WTC11 (cell line): ENCODE measurements around the gene NLRP6. TPM values are rescaled to one million over a fixed set of nuclear protein-coding genes. Genes with fewer than 3 reads are reported as not detected.

Experiments used
- ATAC-seq: fragments of 200-7000 bp; cut with Tn5 transposase; 2 replicates; pipeline ENCODE4 v1.10.0; 2021; ENCODE audit warnings: mild to moderate bottlenecking, moderate library complexity
- CTCF ChIA-PET: fragments of 300-600 bp; sonication (Branson Sonifier 250); formaldehyde crosslinking; loops from one replicate; lab custom pipeline; 2021; ENCODE audit warnings: antibody characterized with exemption; lab: Charles Lee
- POLR2A ChIA-PET: fragments of 350-600 bp; sonication (Branson Sonifier 250); formaldehyde crosslinking; loops from one replicate; lab custom pipeline; 2021; ENCODE audit warnings: antibody characterized with exemption; lab: Charles Lee
- DNase-seq: peaks from one replicate; pipeline ENCODE4 v3.0.0; 2021; ENCODE audit warnings: low spot score
- H3K27ac Mint-ChIP-seq: 2 replicates; pipeline ENCODE4 v1.8.0; 2021; ENCODE audit warnings: mixed read lengths
- H3K27me3 Mint-ChIP-seq: 2 replicates; pipeline ENCODE4 v1.8.0; 2021; ENCODE audit warnings: low read depth, mild to moderate bottlenecking, moderate library complexity, mixed read lengths
- H3K36me3 Mint-ChIP-seq: 2 replicates; pipeline ENCODE4 v1.8.0; 2021; ENCODE audit warnings: mixed read lengths
- H3K4me1 Mint-ChIP-seq: 2 replicates; pipeline ENCODE4 v1.8.0; 2022; ENCODE audit warnings: mixed read lengths
- H3K4me3 Mint-ChIP-seq: 2 replicates; pipeline ENCODE4 v1.8.0; 2021; ENCODE audit warnings: mild to moderate bottlenecking, moderate library complexity, mixed read lengths
- H3K9me3 Mint-ChIP-seq: 2 replicates; pipeline ENCODE4 v1.8.0; 2021; ENCODE audit warnings: mixed read lengths
- CBFB ChIP-seq: sonication (generic); formaldehyde crosslinking; IDR thresholded peaks from 2 replicates; pipeline ENCODE4 v1.8.1; 2022; ENCODE audit warnings: mild to moderate bottlenecking, low read depth, missing genetic modification reagents
- CREB1 ChIP-seq: sonication (generic); formaldehyde crosslinking; IDR thresholded peaks from 2 replicates; pipeline ENCODE4 v1.8.0; 2023; ENCODE audit warnings: mild to moderate bottlenecking, missing genetic modification reagents
- E2F4 ChIP-seq: sonication (generic); formaldehyde crosslinking; IDR thresholded peaks from 2 replicates; pipeline ENCODE4 v1.8.1; 2022; ENCODE audit warnings: low read depth, mild to moderate bottlenecking, moderate library complexity, missing genetic modification reagents, borderline replicate concordance
- ETV6 ChIP-seq: sonication (generic); formaldehyde crosslinking; IDR thresholded peaks from 2 replicates; pipeline ENCODE4 v1.8.1; 2022; ENCODE audit warnings: mild to moderate bottlenecking, missing genetic modification reagents
- FOXK1 ChIP-seq: sonication (generic); formaldehyde crosslinking; IDR thresholded peaks from 2 replicates; pipeline ENCODE4 v1.8.0; 2022; ENCODE audit warnings: mild to moderate bottlenecking, moderate library complexity, missing genetic modification reagents
- FOXP1 ChIP-seq: sonication (generic); formaldehyde crosslinking; IDR thresholded peaks from 2 replicates; pipeline ENCODE4 v1.8.0; 2022; ENCODE audit warnings: missing genetic modification reagents, mild to moderate bottlenecking, moderate library complexity, borderline replicate concordance
- HMGXB4 ChIP-seq: sonication (generic); formaldehyde crosslinking; IDR thresholded peaks from 2 replicates; pipeline ENCODE4 v1.8.1; 2023; ENCODE audit warnings: mild to moderate bottlenecking, moderate library complexity, missing genetic modification reagents
- IRF1 ChIP-seq: sonication (generic); formaldehyde crosslinking; IDR thresholded peaks from 2 replicates; pipeline ENCODE4 v1.8.0; 2023; ENCODE audit warnings: missing genetic modification reagents
- MAX ChIP-seq: sonication (generic); formaldehyde crosslinking; IDR thresholded peaks from 2 replicates; pipeline ENCODE4 v1.8.0; 2022; ENCODE audit warnings: mild to moderate bottlenecking, missing genetic modification reagents
- MXD4 ChIP-seq: fragments of 250-450 bp; sonication (Bioruptor Pico); IDR thresholded peaks from 2 replicates; pipeline ENCODE4 v1.8.0; 2021; ENCODE audit warnings: mild to moderate bottlenecking, moderate library complexity, borderline replicate concordance
- MYBL2 ChIP-seq: sonication (generic); formaldehyde crosslinking; IDR thresholded peaks from 2 replicates; pipeline ENCODE4 v1.8.1; 2023; ENCODE audit warnings: mild to moderate bottlenecking, moderate library complexity, missing genetic modification reagents
- NFE2L1 ChIP-seq: sonication (generic); formaldehyde crosslinking; IDR thresholded peaks from 2 replicates; pipeline ENCODE4 v1.8.1; 2023; ENCODE audit warnings: missing genetic modification reagents
- OVOL2 ChIP-seq: fragments of 250-450 bp; sonication (Bioruptor Pico); IDR thresholded peaks from 2 replicates; pipeline ENCODE4 v1.9.0; 2021; ENCODE audit warnings: mild to moderate bottlenecking, borderline replicate concordance
- PREB ChIP-seq: sonication (generic); formaldehyde crosslinking; IDR thresholded peaks from 2 replicates; pipeline ENCODE4 v1.8.1; 2022; ENCODE audit warnings: mild to moderate bottlenecking, missing genetic modification reagents, moderate library complexity, borderline replicate concordance
- SMAD3 ChIP-seq: sonication (generic); formaldehyde crosslinking; IDR thresholded peaks from 2 replicates; pipeline ENCODE4 v1.8.0; 2022; ENCODE audit warnings: missing genetic modification reagents, mild to moderate bottlenecking, borderline replicate concordance
- SP1 ChIP-seq: sonication (generic); formaldehyde crosslinking; conservative IDR thresholded peaks from 2 replicates; pipeline ENCODE4 v1.8.1; 2022; ENCODE audit warnings: missing genetic modification reagents
- TCF7 ChIP-seq: sonication (generic); formaldehyde crosslinking; IDR thresholded peaks from 2 replicates; pipeline ENCODE4 v1.8.0; 2022; ENCODE audit warnings: mild to moderate bottlenecking, low read depth, missing genetic modification reagents, moderate library complexity
- TEAD4 ChIP-seq: sonication (generic); formaldehyde crosslinking; IDR thresholded peaks from 2 replicates; pipeline ENCODE4 v1.8.0; 2022; ENCODE audit warnings: mild to moderate bottlenecking, missing genetic modification reagents
- ZNF138 ChIP-seq: sonication (generic); formaldehyde crosslinking; conservative IDR thresholded peaks from 2 replicates; pipeline ENCODE4 v1.8.1; 2022; ENCODE audit warnings: mild to moderate bottlenecking, moderate library complexity, missing genetic modification reagents
- ZNF219 ChIP-seq: sonication (generic); formaldehyde crosslinking; IDR thresholded peaks from 2 replicates; pipeline ENCODE4 v1.8.0; 2023; ENCODE audit warnings: missing genetic modification reagents, mild to moderate bottlenecking, borderline replicate concordance
- ZNF671 ChIP-seq: fragments of 250-450 bp; sonication (Bioruptor Pico); IDR thresholded peaks from 2 replicates; pipeline ENCODE4 v1.8.0; 2021; ENCODE audit warnings: mild to moderate bottlenecking
- total RNA-seq: library from RNA; stranded (reverse); gene quantifications from 3 replicates; pipeline ENCODE4 v1.2.3, GENCODE V29; 2021
- TF ChIP-seq, protein P1 (sequence below): fragments of 250-450 bp; sonication (Bioruptor Pico); IDR thresholded peaks from 2 replicates; pipeline ENCODE4 v1.9.0; 2021; ENCODE audit warnings: mild to moderate bottlenecking, borderline replicate concordance
- TF ChIP-seq, protein P2 (sequence below): sonication (generic); formaldehyde crosslinking; IDR thresholded peaks from 2 replicates; pipeline ENCODE4 v1.8.1; 2023; ENCODE audit warnings: mild to moderate bottlenecking, missing genetic modification reagents

The NLRP6 gene
- total RNA-seq, 1 experiment from 2014 or later: 0.09 TPM

DNA sequence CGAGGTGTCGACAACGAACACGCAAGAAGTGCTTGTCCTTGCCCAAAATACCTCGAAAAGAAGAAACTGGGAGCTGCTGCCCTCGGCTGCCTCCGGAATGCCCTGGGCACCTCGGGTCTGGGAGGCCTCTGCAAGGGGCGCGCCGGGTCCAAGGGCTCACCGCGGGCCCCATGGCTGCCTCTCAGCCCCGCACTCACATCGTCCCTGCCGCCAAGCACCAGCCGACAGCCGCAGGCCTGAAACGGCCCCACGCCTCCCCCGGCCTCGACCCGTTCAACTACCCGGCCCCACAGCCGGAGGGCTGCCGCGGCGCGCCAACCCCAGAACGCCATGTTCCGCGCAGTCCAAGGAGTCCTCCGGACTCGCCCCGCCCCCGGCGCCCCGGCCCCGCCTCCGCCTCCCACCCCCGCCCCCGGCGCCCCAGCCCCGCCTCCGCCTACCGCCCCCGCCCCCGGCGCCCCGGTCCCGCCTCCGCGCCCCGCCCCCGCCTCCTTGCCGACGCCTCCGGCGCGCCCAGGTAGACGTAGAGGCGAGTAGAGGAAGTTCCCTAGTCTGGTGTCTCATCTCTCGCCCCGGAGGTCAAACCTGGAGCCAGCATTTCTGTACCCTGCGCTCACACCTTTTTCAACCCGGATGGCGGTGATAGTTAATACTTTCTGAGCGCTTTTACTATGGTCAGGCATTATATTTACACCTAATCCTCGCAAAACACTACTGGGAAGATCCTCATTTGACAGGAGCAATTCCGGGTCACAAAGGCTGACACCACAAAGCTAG lies 42.0 kb upstream of the NLRP6 start, which contains the start of gene SIRT3 (continued):
- peak; percentile 47; the same call in 1 of the 2 replicates for TF ChIP-seq TCF7
- peak; percentile 58 for TF ChIP-seq SP1
- 0 out of 2 replicates have a peak, but pooled peaks have one; percentile 39 for TF ChIP-seq FOXK1
- TF ChIP-seq MYBL2 (CRISPR knock-in tag): peak; percentile 75; the same call in 1 of the 2 replicates
- no peak for TF ChIP-seq ZNF138 (CRISPR knock-in tag)
- TF ChIP-seq TEAD4 (CRISPR knock-in tag): no peak
- TF ChIP-seq E2F4: peak; percentile 43; the same call in 1 of the 2 replicates
- 0 out of 2 replicates have a peak, but pooled peaks have one; percentile 13 for TF ChIP-seq MAX (CRISPR knock-in tag)
- TF ChIP-seq HMGXB4: peak; percentile 40; the same call in 1 of the 2 replicates
- TF ChIP-seq ZNF671: no peak
- peak; percentile 78; the same call in 1 of the 2 replicates for TF ChIP-seq FOXP1
- no peak for TF ChIP-seq CREB1 (CRISPR knock-in tag)
- no peak for TF ChIP-seq OVOL2 (CRISPR knock-in tag)
- peak; percentile 49; the same call in 1 of the 2 replicates for TF ChIP-seq NFE2L1

GRCh38 chr11:236774-237767 lies 41.1 kb upstream of the NLRP6 start, which contains the start of gene PSMD13:
Gene PSMD13, plus strand, starts transcription at chr11:236976. Its CDS starts 74 bp downstream, at chr11:237050.
- Mint-ChIP-seq H3K36me3 (peaks cover 20% of the 10 kb centered on the region), H3K4me1 (peaks cover 15% of the 10 kb centered on the region), H3K27me3 (no peaks in the 10 kb centered on the region), H3K27ac (peak within 1 kb of the TSS; percentile 100), H3K4me3 (peak within 1 kb of the TSS; percentile 96), H3K9me3 (no peaks in the 10 kb centered on the region)
- DNase-seq (peak; percentile 83), ATAC-seq (peak; percentile 83)
- POLR2A ChIA-PET: no interaction called here
- CTCF ChIA-PET: interaction anchor here (0.7 to 1.8 kb wide), 2 partner anchors 14 to 157 kb away, joined by 3 to 13 read pairs; partner anchors contain the start of gene PKP3
- TF ChIP-seq PREB (CRISPR knock-in tag) (no peak), ZNF219 (no peak), IRF1 (CRISPR knock-in tag) (no peak), MXD4 (CRISPR knock-in tag) (no peak), CBFB (CRISPR knock-in tag) (no peak), ETV6 (CRISPR knock-in tag) (peak; percentile 40; the same call in 1 of the 2 replicates), SMAD3 (no peak)
- TF ChIP-seq, protein P1, sequence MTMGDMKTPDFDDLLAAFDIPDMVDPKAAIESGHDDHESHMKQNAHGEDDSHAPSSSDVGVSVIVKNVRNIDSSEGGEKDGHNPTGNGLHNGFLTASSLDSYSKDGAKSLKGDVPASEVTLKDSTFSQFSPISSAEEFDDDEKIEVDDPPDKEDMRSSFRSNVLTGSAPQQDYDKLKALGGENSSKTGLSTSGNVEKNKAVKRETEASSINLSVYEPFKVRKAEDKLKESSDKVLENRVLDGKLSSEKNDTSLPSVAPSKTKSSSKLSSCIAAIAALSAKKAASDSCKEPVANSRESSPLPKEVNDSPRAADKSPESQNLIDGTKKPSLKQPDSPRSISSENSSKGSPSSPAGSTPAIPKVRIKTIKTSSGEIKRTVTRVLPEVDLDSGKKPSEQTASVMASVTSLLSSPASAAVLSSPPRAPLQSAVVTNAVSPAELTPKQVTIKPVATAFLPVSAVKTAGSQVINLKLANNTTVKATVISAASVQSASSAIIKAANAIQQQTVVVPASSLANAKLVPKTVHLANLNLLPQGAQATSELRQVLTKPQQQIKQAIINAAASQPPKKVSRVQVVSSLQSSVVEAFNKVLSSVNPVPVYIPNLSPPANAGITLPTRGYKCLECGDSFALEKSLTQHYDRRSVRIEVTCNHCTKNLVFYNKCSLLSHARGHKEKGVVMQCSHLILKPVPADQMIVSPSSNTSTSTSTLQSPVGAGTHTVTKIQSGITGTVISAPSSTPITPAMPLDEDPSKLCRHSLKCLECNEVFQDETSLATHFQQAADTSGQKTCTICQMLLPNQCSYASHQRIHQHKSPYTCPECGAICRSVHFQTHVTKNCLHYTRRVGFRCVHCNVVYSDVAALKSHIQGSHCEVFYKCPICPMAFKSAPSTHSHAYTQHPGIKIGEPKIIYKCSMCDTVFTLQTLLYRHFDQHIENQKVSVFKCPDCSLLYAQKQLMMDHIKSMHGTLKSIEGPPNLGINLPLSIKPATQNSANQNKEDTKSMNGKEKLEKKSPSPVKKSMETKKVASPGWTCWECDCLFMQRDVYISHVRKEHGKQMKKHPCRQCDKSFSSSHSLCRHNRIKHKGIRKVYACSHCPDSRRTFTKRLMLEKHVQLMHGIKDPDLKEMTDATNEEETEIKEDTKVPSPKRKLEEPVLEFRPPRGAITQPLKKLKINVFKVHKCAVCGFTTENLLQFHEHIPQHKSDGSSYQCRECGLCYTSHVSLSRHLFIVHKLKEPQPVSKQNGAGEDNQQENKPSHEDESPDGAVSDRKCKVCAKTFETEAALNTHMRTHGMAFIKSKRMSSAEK (CRISPR knock-in tag): no peak
- TF ChIP-seq, protein P2, sequence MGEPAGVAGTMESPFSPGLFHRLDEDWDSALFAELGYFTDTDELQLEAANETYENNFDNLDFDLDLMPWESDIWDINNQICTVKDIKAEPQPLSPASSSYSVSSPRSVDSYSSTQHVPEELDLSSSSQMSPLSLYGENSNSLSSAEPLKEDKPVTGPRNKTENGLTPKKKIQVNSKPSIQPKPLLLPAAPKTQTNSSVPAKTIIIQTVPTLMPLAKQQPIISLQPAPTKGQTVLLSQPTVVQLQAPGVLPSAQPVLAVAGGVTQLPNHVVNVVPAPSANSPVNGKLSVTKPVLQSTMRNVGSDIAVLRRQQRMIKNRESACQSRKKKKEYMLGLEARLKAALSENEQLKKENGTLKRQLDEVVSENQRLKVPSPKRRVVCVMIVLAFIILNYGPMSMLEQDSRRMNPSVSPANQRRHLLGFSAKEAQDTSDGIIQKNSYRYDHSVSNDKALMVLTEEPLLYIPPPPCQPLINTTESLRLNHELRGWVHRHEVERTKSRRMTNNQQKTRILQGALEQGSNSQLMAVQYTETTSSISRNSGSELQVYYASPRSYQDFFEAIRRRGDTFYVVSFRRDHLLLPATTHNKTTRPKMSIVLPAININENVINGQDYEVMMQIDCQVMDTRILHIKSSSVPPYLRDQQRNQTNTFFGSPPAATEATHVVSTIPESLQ: no peak
